Measurements from ENCODE around the gene PPIF.

- TF ChIP-seq CTCF (IDR thresholded peaks at IDR 0.05; ENCODE audit: low read depth, low read length, poor library complexity, severe bottlenecking) (peak; percentile 38), EZH2phosphoT487 (IDR thresholded peaks at IDR 0.05; ENCODE audit: borderline replicate concordance, low read length) (no peak)
These were observed 43.4 kb downstream of the PPIF start for GRCh38 chr10:79390551-79391229.
